OCI-LY3 (cell line): ENCODE data around the gene SHD.
"Not testable (repeated sequence)": the region's sequence is repeated elsewhere in the genome, so short reads cannot be mapped to it uniquely, and the experiment has no call there.

Source experiments
- H2AFZ ChIP-seq: fragments of 200-600, 300-600 bp; shearing (Covaris generic); 2 replicates; pipeline ENCODE4 v1.6.0; 2014; ENCODE audit warnings: antibody characterized with exemption, low read depth, low read length
- H3K27ac ChIP-seq: fragments of 200-600, 300-600 bp; sonication (generic); 2 replicates; pipeline ENCODE4 v1.5.1; 2014; ENCODE audit warnings: mild to moderate bottlenecking, low read length, moderate library complexity, mixed read lengths
- H3K27me3 ChIP-seq: fragments of 200-600, 300-600 bp; sonication (generic); 2 replicates; pipeline ENCODE4 v1.6.1; 2014; ENCODE audit warnings: low read depth, low read length, mixed read lengths
- H3K36me3 ChIP-seq: fragments of 200-600, 300-600 bp; sonication (generic); replicated peaks from 2 replicates; pipeline ENCODE3; 2014; ENCODE audit warnings: low read depth, low read length, mixed read lengths
- H3K4me1 ChIP-seq: fragments of 300-600, 200-600 bp; sonication (generic); 2 replicates; pipeline ENCODE4 v1.6.1; 2014; ENCODE audit warnings: low read length, mixed read lengths
- H3K4me2 ChIP-seq: fragments of 200-600, 300-600 bp; sonication (generic); 2 replicates; pipeline ENCODE4 v1.6.1; 2014; ENCODE audit warnings: low read length, mixed read lengths
- H3K4me3 ChIP-seq: fragments of 300-600, 200-600 bp; sonication (generic); 2 replicates; pipeline ENCODE4 v1.5.1; 2014; ENCODE audit warnings: antibody characterized with exemption, mild to moderate bottlenecking, low read length, moderate library complexity
- H3K79me2 ChIP-seq: fragments of 300-600, 200-600 bp; shearing (Covaris generic); 2 replicates; pipeline ENCODE4 v1.6.1; 2014; ENCODE audit warnings: mild to moderate bottlenecking, low read length, mixed read lengths
- H3K9ac ChIP-seq: fragments of 300-600, 200-600 bp; shearing (Covaris generic); 2 replicates; pipeline ENCODE4 v1.6.0; 2014; ENCODE audit warnings: mild to moderate bottlenecking, low read length, moderate library complexity
- H3K9me3 ChIP-seq: fragments of 200-600, 300-600 bp; shearing (Covaris generic); 2 replicates; pipeline ENCODE4 v1.6.1; 2014; ENCODE audit warnings: low read length, mixed read lengths; ENCODE audit not compliant: insufficient read depth
- H4K20me1 ChIP-seq: fragments of 200-600, 300-600 bp; sonication (generic); 2 replicates; pipeline ENCODE4 v1.6.1; 2016; ENCODE audit warnings: low read length, mixed read lengths; ENCODE audit not compliant: insufficient read depth
- CTCF ChIP-seq: fragments of 200-600, 300-600 bp; sonication (generic); IDR thresholded peaks from 2 replicates; pipeline ENCODE4 v1.5.1; 2014; ENCODE audit warnings: antibody characterized with exemption, low read length, low read depth
- EZH2phosphoT487 ChIP-seq: fragments of 200-600 bp; shearing (Covaris generic); IDR thresholded peaks from 2 replicates; pipeline ENCODE4 v1.6.1; 2018; ENCODE audit warnings: antibody characterized with exemption, mixed run types, low read depth

The SHD gene

GRCh38 chr19:4327252-4327876 lies 48.3 kb downstream of the SHD start:
- Histone ChIP-seq H3K9ac (no peak overlapping the region), H3K4me3 (no peak overlapping the region), H3K4me2 (no peak overlapping the region), H3K27me3 (no peaks in the 10 kb centered on the region), H3K9me3 (no peaks in the 10 kb centered on the region), H2AFZ (no peak overlapping the region), H3K27ac (no peak overlapping the region), H3K36me3 (no peaks in the 10 kb centered on the region), H3K79me2 (no peaks in the 10 kb centered on the region), H4K20me1 (no peaks in the 10 kb centered on the region), H3K4me1 (no peaks in the 10 kb centered on the region)
- TF ChIP-seq EZH2phosphoT487, result no peak
- TF ChIP-seq CTCF, result no peak

GRCh38 chr19:4327877-4328242 lies 48.8 kb downstream of the SHD start:
- Histone ChIP-seq H3K36me3 (no peaks in the 10 kb centered on the region), H4K20me1 (no peaks in the 10 kb centered on the region), H3K79me2 (no peaks in the 10 kb centered on the region), H3K27me3 (no peaks in the 10 kb centered on the region), H3K4me2 (no peak overlapping the region), H3K4me1 (no peaks in the 10 kb centered on the region), H3K9me3 (no peaks in the 10 kb centered on the region), H3K27ac (no peak overlapping the region), H3K4me3 (no peak overlapping the region), H2AFZ (no peak overlapping the region), H3K9ac (no peak overlapping the region)
- TF ChIP-seq CTCF (no peak), EZH2phosphoT487 (no peak)

GRCh38 chr19:4328243-4328990 lies 49.4 kb downstream of the SHD start:
- Histone ChIP-seq H3K4me1 (no peaks in the 10 kb centered on the region), H3K4me3 (no peak overlapping the region), H2AFZ (no peak overlapping the region), H3K4me2 (no peak overlapping the region), H3K9ac (no peak overlapping the region), H3K27me3 (no peaks in the 10 kb centered on the region), H3K79me2 (no peaks in the 10 kb centered on the region), H3K27ac (no peak overlapping the region), H3K36me3 (no peaks in the 10 kb centered on the region), H4K20me1 (no peaks in the 10 kb centered on the region), H3K9me3 (no peaks in the 10 kb centered on the region)
- TF ChIP-seq CTCF, result no peak
- TF ChIP-seq EZH2phosphoT487, result no peak

- not testable (repeated sequence) for H3K27ac ChIP-seq, H3K4me3 ChIP-seq, H3K4me1 ChIP-seq, H3K9ac ChIP-seq, H4K20me1 ChIP-seq, H3K9me3 ChIP-seq, H3K27me3 ChIP-seq, H2AFZ ChIP-seq, H3K79me2 ChIP-seq, H3K36me3 ChIP-seq, H3K4me2 ChIP-seq
Measured at GRCh38 chr19:4328991-4329681, 50.1 kb downstream of the SHD start.
